ENCODE data around the gene MOB1B. TPM values are rescaled to one million over a fixed set of nuclear protein-coding genes. Genes with fewer than 3 reads are reported as not detected.

The MOB1B gene
- total and polyA plus RNA-seq, 8 donors: 0.87 to 48.8 (median 4.6) TPM

- H3K4me3 ChIP-seq: no peak overlapping the region
- DNase-seq: peak in 1 of 2 donors; percentile 33
- intact Hi-C loops (cut with DNase I; ENCODE audit: low total_unique reads): no loop called here
- peak overlapping the region in 1 of 5 donors; percentile 16 for H3K27ac ChIP-seq
- H3K4me1 ChIP-seq: peaks cover 0 to 12% (median 3%) of the 10 kb centered on the region in 4 donors
- 64 to 92% (median 85%) methylated on average over 1 of the region's 1 CpG for WGBS, 5 donors
- TF ChIP-seq POLR2AphosphoS5 (IDR thresholded peaks at IDR 0.05): no peak
- TF ChIP-seq CTCF (IDR thresholded peaks at IDR 0.05): no peak
- TF ChIP-seq POLR2A (IDR thresholded peaks at IDR 0.05): no peak
- no peak for TF ChIP-seq EP300 (IDR thresholded peaks at IDR 0.05)
- H3K36me3 ChIP-seq: peaks cover 0 to 23% (median 16%) of the 10 kb centered on the region in 4 donors
- no peaks in the 10 kb centered on the region for H3K9me3 ChIP-seq
- H3K27me3 ChIP-seq: no peaks in the 10 kb centered on the region
These were observed 77.4 kb downstream of the MOB1B start for GRCh38 chr4:70979445-70980008.

DNA sequence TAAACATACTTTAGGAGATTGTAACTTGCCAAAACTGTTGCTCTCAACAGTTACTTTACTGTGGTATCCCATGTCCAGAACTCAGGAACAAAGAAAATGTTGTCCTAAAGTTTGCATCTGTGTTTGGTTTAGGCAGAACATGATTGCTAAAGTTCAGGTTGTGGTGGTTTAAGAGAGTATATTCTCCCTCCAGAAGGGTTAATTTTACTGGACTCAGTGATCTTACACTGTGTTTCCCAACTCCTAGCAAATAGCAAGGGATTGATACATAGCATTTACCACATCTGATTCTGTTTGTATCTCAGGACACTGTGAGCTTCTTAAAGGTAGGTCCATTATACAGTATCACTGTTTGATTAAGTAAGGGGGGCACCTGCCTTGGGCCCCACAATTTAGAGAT, 78.0 kb downstream of the MOB1B start:
- Histone ChIP-seq H3K27ac (no peak overlapping the region), H3K27me3 (no peaks in the 10 kb centered on the region), H3K36me3 (peaks cover 0 to 18% (median 13%) of the 10 kb centered on the region in 4 donors), H3K4me3 (no peak overlapping the region), H3K9me3 (no peaks in the 10 kb centered on the region), H3K4me1 (peaks cover 0 to 12% (median 3%) of the 10 kb centered on the region in 4 donors)
- no peak for DNase-seq
- TF ChIP-seq CTCF (IDR thresholded peaks at IDR 0.05): no peak
- no peak for TF ChIP-seq POLR2A (IDR thresholded peaks at IDR 0.05)
- TF ChIP-seq POLR2AphosphoS5 (IDR thresholded peaks at IDR 0.05): no peak
- TF ChIP-seq EP300 (IDR thresholded peaks at IDR 0.05): no peak
- intact Hi-C loops (cut with DNase I; ENCODE audit: low total_unique reads): no loop called here

DNA sequence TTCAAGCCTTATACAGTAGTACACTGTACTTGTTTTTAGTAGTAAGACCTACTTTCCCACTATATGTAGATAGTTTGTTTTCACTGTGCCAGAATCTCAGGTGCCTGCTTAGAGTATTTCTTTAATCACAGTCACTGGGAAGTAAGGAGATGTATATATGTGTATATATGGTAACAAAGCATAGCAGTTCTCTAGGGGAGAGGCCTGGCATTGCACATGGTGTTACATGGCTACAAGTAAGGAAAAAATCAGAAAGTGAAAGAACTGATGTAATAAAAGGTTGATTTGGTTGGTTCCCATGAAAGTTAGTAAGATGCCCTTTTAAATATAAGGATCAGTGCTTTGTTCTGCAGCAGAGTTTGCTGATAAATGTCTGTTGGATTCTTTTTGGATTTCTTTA, 81.9 kb downstream of the MOB1B start:
- DNase-seq: no peak
- Histone ChIP-seq H3K4me1 (peaks cover 0 to 7% (median 2%) of the 10 kb centered on the region in 4 donors), H3K36me3 (peaks cover 0 to 5% (median 2%) of the 10 kb centered on the region in 4 donors), H3K4me3 (no peak overlapping the region), H3K27ac (no peak overlapping the region), H3K27me3 (no peaks in the 10 kb centered on the region), H3K9me3 (no peaks in the 10 kb centered on the region)
- TF ChIP-seq POLR2A (IDR thresholded peaks at IDR 0.05) (no peak), CTCF (IDR thresholded peaks at IDR 0.05) (no peak), POLR2AphosphoS5 (IDR thresholded peaks at IDR 0.05) (no peak), EP300 (IDR thresholded peaks at IDR 0.05) (no peak)
- intact Hi-C loops (cut with DNase I; ENCODE audit: low total_unique reads): no loop called here

DNA sequence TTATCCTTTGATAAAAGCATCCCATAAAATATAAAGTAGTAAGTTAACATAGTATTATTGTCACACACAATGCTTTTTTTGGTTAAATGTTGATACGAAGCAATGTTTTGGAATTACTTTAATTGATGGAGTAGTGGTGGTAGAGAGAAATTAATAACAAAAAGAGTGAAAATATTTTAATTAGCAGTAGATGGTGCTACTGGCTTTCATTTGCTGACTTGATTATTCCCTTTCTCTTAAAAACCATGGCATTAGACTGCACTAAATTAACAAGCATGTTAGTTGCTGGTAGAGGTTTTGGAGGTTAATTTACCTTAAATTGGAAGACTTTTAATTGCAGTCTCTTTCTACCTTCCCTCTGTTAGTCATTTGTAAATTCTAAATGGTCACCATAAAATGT, 82.4 kb downstream of the MOB1B start:
- 87 to 96% (median 92%) methylated on average over 1 of the region's 1 CpG for WGBS, 5 donors
- no peak for TF ChIP-seq POLR2A (IDR thresholded peaks at IDR 0.05)
- TF ChIP-seq EP300 (IDR thresholded peaks at IDR 0.05): no peak
- no peak for TF ChIP-seq POLR2AphosphoS5 (IDR thresholded peaks at IDR 0.05)
- TF ChIP-seq CTCF (IDR thresholded peaks at IDR 0.05): no peak
- H3K27me3 ChIP-seq: no peaks in the 10 kb centered on the region
- intact Hi-C loops (cut with DNase I; ENCODE audit: low total_unique reads): no loop called here
- H3K36me3 ChIP-seq: peaks cover 0 to under 1% (median 0%) of the 10 kb centered on the region in 4 donors
- no peak overlapping the region for H3K27ac ChIP-seq
- no peak overlapping the region for H3K4me3 ChIP-seq
- H3K4me1 ChIP-seq: peaks cover 0 to 3% (median 0%) of the 10 kb centered on the region in 4 donors
- no peaks in the 10 kb centered on the region for H3K9me3 ChIP-seq
- no peak for DNase-seq
